Rectal smooth muscle tissue (tissue), 1 donor: ENCODE results near the gene SVOPL.
"Not testable (repeated sequence)": the region's sequence is repeated elsewhere in the genome, so short reads cannot be mapped to it uniquely, and the experiment has no call there.

Experiments used
- H3K27ac ChIP-seq: one replicate; pipeline ENCODE4 v1.7.0; 2013; ENCODE audit warnings: low read depth, low read length, inconsistent platforms
- H3K27me3 ChIP-seq: one replicate; pipeline ENCODE4 v1.7.0; 2013; ENCODE audit warnings: low read length; ENCODE audit not compliant: control insufficient read depth, insufficient read depth
- H3K36me3 ChIP-seq: one replicate; pipeline ENCODE4 v1.7.0; 2013; ENCODE audit warnings: low read length; ENCODE audit not compliant: control insufficient read depth, insufficient read depth
- H3K4me1 ChIP-seq: one replicate; pipeline ENCODE4 v1.7.0; 2013; ENCODE audit warnings: low read length; ENCODE audit not compliant: control insufficient read depth, insufficient read depth
- H3K4me3 ChIP-seq: one replicate; pipeline ENCODE4 v1.7.0; 2013; ENCODE audit warnings: low read length
- H3K9ac ChIP-seq: one replicate; pipeline ENCODE4 v1.7.0; 2013; ENCODE audit warnings: low read length

SVOPL gene, protein sequence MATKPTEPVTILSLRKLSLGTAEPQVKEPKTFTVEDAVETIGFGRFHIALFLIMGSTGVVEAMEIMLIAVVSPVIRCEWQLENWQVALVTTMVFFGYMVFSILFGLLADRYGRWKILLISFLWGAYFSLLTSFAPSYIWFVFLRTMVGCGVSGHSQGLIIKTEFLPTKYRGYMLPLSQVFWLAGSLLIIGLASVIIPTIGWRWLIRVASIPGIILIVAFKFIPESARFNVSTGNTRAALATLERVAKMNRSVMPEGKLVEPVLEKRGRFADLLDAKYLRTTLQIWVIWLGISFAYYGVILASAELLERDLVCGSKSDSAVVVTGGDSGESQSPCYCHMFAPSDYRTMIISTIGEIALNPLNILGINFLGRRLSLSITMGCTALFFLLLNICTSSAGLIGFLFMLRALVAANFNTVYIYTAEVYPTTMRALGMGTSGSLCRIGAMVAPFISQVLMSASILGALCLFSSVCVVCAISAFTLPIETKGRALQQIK

DNA sequence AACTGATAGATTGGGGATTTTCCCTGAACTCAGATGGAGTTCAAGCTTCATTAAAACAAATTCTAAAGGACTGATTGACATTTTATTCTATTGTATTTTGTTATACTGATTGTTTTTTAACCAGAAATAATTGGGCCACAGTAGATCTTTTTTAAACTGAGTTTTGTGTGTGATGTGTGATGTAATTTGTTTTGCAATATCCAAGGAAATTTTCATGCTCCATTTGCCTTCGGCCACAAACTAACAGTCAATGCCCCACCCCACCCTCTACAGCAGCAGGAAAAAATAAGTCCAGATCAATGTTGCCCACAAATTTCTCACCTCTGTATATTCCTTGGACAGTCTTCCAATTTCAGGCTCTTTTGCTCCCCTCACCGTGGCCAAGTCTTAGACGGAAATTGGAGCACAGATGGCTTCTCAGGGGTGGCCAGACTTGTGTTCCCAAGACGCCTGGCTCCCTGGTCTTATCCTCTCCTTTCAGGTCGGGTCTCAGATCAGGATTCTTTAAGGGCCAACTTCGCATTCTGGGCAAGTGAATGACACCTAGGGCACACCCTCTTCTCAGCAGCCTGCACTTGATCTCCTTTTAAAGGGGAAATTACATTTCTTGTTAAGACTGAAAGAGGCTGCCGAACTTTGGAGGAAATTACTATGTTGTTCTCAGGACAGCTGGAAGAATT, at the start of gene SVOPL:
TSS of gene SVOPL (minus strand) at position 506 of the 680 bp plus-strand sequence. CDS start 22,317 bp downstream, outside the sequence.
- H3K27ac ChIP-seq = no peak within 1 kb of the TSS
- H3K9ac ChIP-seq = no peak within 1 kb of the TSS
- no peaks in the 10 kb centered on the region for H3K27me3 ChIP-seq
- no peak within 1 kb of the TSS for H3K4me3 ChIP-seq
- H3K36me3 ChIP-seq = no peaks in the 10 kb centered on the region
- no peaks in the 10 kb centered on the region for H3K4me1 ChIP-seq

DNA sequence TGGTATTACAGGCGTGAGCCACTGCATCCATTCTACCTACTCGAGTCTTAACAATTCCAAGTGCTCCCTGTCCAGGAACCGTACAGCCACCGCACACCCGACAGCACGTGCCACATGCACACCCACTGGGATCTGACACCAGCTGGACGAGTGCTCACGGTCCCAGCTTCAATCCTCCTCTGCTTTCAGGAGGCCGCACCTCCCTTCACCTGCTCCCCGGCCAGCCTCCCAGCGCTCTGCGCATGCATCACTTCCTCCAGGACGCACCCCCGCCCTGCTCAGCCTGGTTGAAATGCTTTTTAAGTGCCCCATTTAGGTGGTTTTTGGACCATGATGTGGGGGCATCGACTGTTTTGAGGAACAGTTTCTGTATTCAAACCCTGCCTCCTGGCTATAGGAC, 49.3 kb upstream of the SVOPL start:
- no peaks in the 10 kb centered on the region for H3K27me3 ChIP-seq
- no peak overlapping the region for H3K9ac ChIP-seq
- no peak overlapping the region for H3K4me3 ChIP-seq
- H3K4me1 ChIP-seq = no peaks in the 10 kb centered on the region
- no peak overlapping the region for H3K27ac ChIP-seq
- H3K36me3 ChIP-seq = no peaks in the 10 kb centered on the region

DNA sequence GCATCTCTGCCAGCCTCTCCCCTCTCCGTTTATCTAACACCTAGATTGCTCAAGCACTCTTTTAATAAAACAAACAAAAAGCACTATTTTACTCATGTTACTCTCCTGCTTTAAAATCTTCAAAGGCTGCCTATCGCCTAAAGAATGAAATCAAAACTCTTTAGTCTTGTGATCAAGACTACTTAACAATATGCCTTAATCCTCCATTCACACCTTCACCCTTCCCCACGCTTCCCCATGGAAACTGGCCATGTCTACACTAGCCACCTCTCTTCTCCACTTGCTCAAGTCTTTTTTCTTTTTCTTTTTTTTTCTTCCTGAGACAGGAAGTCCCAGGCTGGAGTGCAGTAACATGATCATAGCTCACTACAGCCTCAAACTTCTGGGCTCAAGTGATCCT, 48.8 kb upstream of the SVOPL start:
- H3K4me1 ChIP-seq = no peaks in the 10 kb centered on the region
- no peak overlapping the region for H3K9ac ChIP-seq
- H3K36me3 ChIP-seq = no peaks in the 10 kb centered on the region
- H3K27me3 ChIP-seq = no peaks in the 10 kb centered on the region
- no peak overlapping the region for H3K27ac ChIP-seq
- H3K4me3 ChIP-seq = no peak overlapping the region

DNA sequence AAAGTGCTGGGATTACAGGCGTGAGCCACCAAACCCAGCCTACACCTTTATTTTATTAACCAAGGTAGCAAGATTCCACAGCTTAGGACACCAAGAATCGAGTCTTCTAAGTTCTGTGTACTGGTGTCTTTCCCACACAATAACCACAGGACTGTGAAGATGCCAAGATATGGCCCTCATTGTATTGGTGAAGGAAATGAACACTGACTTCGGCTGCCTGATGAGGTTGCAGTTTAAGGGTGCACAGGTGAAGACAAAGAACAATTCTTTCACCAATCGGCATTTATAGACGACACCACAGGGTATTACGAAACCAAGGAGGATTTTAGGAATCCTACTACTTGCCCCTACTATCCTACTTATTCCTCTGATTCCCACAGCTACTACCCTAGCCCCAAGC, 47.5 kb upstream of the SVOPL start:
- Histone ChIP-seq H3K9ac (no peak overlapping the region), H3K27ac (no peak overlapping the region), H3K4me1 (no peaks in the 10 kb centered on the region), H3K4me3 (no peak overlapping the region), H3K27me3 (no peaks in the 10 kb centered on the region), H3K36me3 (no peaks in the 10 kb centered on the region)

DNA sequence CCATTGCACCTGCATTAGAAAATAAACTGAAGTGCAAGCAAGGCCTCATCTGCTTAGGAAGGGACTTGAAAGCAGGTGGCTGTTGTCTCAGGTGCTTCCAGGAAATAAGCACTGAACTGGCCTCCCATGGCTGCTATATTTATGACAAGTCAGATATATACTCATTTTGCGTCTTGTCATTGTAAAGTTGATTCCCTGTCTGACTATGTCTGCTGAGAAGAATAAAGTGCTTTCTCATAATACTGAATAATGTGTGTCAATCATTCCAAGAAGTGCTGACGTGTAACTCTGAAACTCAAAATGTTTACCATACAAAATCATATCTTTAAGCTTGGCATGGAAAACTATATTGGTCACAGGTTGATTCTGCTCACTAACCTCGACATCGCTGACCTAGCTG, 44.9 kb upstream of the SVOPL start:
- H3K36me3 ChIP-seq = no peaks in the 10 kb centered on the region
- no peaks in the 10 kb centered on the region for H3K27me3 ChIP-seq
- H3K27ac ChIP-seq = no peak overlapping the region
- H3K4me3 ChIP-seq = no peak overlapping the region
- H3K4me1 ChIP-seq = no peaks in the 10 kb centered on the region
- no peak overlapping the region for H3K9ac ChIP-seq

DNA sequence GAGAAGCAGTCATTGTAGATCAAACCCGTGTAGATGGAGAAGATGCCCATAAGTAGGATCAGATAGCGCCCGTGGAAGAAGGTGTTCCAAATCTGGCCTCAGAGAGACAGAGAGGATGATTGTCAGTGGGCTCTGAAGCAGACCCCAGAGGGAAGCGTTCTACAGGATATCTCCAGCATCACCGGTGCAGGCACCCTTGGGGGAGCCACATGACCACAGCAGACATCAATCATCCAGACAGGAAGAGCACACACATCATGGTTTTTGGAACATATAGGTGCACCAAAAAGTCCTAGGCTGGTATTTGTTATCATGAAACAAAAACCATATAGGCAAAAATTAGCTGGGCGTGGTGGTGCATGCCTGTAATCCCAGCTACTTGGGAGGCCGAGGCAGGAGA, 44.0 kb upstream of the SVOPL start:
- Histone ChIP-seq H3K27ac (no peak overlapping the region), H3K9ac (no peak overlapping the region), H3K4me1 (no peaks in the 10 kb centered on the region), H3K27me3 (no peaks in the 10 kb centered on the region), H3K36me3 (no peaks in the 10 kb centered on the region), H3K4me3 (no peak overlapping the region)

DNA sequence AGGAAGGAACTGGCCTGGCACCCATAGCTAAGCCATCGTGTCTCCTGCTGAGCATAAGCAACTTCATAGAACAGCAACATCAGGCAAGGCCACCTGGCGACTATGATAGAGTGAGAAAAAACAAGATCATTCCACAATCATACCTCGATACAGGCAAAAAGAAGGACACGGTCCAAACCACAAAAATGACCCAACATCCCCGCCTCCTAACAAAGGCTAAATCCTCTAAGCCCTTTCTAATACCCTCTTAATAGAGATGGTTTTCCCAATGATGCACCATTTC, 40.2 kb upstream of the SVOPL start:
- no peak overlapping the region for H3K4me3 ChIP-seq
- H3K4me1 ChIP-seq = no peaks in the 10 kb centered on the region
- no peak overlapping the region for H3K9ac ChIP-seq
- no peak overlapping the region for H3K27ac ChIP-seq
- no peaks in the 10 kb centered on the region for H3K27me3 ChIP-seq
- no peaks in the 10 kb centered on the region for H3K36me3 ChIP-seq

DNA sequence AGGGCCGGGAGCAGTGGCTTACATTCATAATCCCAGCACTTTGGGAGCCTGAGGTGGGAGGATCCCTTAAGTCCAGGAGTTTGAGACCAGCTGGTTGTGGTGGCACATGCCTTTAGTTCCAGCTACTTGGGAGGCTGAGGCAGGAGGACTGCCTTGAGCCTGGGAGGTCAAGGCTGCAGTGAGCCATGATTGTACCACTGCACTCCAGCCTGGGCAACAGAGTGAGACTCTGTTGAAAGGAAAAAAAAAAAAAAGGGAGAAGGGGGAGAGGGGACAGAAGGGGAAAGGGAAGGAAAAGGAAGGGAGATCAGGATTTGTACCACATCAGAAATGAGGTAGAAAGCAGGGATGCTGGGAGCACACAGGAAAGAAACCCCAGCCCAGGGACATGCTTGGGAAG, 38.7 kb upstream of the SVOPL start:
- Histone ChIP-seq H3K4me3 (no peak overlapping the region), H3K36me3 (no peaks in the 10 kb centered on the region), H3K9ac (no peak overlapping the region), H3K27me3 (no peaks in the 10 kb centered on the region), H3K27ac (no peak overlapping the region), H3K4me1 (no peaks in the 10 kb centered on the region)

DNA sequence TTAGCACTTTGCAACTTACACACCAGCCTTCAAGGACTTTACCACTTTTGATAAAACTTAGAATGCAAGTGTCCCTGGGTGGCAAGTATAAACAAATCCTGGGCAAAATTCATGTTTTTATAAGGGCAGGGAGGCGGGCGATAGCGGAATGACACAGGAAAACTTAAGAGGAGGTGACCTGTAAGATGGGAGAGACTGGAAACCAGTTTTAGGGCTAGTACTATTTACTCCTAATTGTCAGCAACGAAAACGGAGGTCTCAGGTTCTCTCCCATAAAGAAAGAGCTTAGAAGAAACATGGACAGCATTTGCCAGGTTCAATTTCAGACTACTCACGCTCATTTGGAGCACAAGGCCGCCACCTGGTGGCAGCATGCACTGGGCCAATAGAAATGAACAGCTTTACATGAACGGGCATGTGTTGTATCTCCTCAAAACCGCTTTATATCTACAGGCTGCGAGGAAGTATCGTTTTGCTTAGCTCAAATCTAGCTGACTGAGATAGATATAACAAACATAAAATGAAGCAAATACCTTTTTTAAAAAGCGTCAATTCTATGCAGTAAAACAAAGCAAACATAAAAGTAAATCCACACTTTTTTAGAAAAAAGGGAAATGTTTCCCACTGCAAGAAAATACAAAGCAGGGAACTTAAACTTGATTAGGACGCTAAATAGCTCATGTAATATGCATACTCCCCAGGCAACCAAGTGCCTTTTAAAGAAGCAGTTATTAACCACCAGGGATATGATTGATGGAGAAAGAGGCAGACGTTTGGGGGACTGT, 37.6 kb upstream of the SVOPL start:
- Histone ChIP-seq H3K4me3 (no peak overlapping the region), H3K36me3 (no peaks in the 10 kb centered on the region), H3K4me1 (no peaks in the 10 kb centered on the region), H3K27me3 (no peaks in the 10 kb centered on the region), H3K27ac (no peak overlapping the region), H3K9ac (no peak overlapping the region)

DNA sequence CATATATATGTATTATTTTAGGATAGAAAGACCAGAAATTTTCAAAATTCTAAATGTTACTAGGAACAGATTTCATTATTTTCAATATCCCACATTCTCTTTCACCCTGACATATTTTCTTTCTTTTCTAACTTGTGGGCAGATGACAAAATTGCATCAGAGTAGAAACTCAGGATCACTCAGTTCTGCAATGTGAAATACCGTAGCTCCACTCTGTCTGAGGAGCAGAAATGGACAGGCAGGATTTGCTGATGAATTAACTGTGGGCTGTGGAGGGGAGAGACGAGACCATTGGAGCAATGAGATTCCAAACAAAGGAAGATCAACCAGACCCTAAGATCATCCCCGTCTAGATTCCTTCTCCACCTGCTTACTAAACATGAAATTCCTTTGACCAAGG, 37.0 kb upstream of the SVOPL start:
- Histone ChIP-seq H3K9ac (no peak overlapping the region), H3K36me3 (no peaks in the 10 kb centered on the region), H3K4me3 (no peak overlapping the region), H3K27me3 (no peaks in the 10 kb centered on the region), H3K4me1 (no peaks in the 10 kb centered on the region), H3K27ac (no peak overlapping the region)

DNA sequence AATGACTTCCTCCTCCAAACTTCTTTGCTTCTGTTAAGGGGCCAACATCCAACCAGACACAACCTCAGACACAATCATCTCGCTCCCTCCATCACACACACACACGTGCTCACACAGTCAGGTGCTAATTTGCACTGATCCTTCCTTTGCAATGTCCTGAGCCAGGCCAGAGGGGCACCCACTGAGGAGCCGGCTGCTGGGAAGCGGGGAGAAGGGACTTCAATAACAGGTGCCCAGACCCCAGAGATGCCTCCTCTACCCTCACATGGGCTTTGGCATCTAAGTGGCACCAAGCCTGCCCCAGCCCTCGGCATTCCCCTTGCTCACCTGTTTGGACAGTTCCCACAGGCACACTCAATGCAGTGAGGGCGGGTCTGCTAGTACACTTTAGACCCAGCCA, 34.2 kb upstream of the SVOPL start:
- no peaks in the 10 kb centered on the region for H3K36me3 ChIP-seq
- no peak overlapping the region for H3K4me3 ChIP-seq
- H3K27me3 ChIP-seq = no peaks in the 10 kb centered on the region
- H3K9ac ChIP-seq = no peak overlapping the region
- H3K27ac ChIP-seq = no peak overlapping the region
- no peaks in the 10 kb centered on the region for H3K4me1 ChIP-seq

DNA sequence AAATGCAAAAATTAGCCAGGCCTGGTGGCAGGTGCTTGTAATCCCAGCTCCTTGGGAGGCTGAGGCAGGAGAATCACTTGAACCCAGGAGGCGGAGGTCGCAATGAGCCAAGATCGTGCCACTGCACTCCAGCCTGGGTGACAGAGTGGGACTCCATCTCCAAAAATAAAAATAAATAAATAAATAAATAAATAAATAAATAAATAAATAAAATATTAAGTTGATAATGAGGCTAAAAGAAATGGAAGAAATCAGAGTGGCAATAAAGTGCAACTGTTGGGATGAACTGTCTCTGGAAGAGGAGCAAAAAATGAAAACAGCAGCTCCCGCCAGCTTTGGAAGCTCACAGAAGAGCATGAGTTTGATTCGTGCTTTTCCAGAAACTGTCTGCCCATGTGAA, 30.6 kb upstream of the SVOPL start:
- H3K27ac ChIP-seq, H3K4me1 ChIP-seq, H3K27me3 ChIP-seq, H3K4me3 ChIP-seq, H3K9ac ChIP-seq, H3K36me3 ChIP-seq: not testable (repeated sequence)
